OCI-LY3 (cell line): ENCODE results near the gene SGK2.

Experiments
- CTCF ChIP-seq: fragments of 200-600, 300-600 bp; sonication (generic); IDR thresholded peaks from 2 replicates; pipeline ENCODE4 v1.5.1; 2014; ENCODE audit warnings: antibody characterized with exemption, low read length, low read depth
- EZH2phosphoT487 ChIP-seq: fragments of 200-600 bp; shearing (Covaris generic); IDR thresholded peaks from 2 replicates; pipeline ENCODE4 v1.6.1; 2018; ENCODE audit warnings: antibody characterized with exemption, mixed run types, low read depth

GRCh38 chr20:43605715-43606114 lies 46.9 kb downstream of the SGK2 start:
- TF ChIP-seq CTCF, result no peak
- TF ChIP-seq EZH2phosphoT487, result no peak
